ENCODE results near the gene SEPTIN2. TPM values are rescaled to one million over a fixed set of nuclear protein-coding genes. Genes with fewer than 3 reads are reported as not detected.

The SEPTIN2 gene
- total RNA-seq, 1 experiment from 2014 or later: 445 TPM

GRCh38 chr2:241269707-241270520, 45.8 kb upstream of the SEPTIN2 start:
- Mint-ChIP-seq H3K27me3 (ENCODE audit: unreplicated experiment) (no peaks in the 10 kb centered on the region), H3K36me3 (ENCODE audit: insufficient read depth, unreplicated experiment) (peaks cover 68% of the 10 kb centered on the region), H3K9me3 (ENCODE audit: low read depth, unreplicated experiment) (no peaks in the 10 kb centered on the region), H3K27ac (ENCODE audit: unreplicated experiment) (no peak overlapping the region), H3K4me1 (ENCODE audit: low read depth, unreplicated experiment) (peaks cover 45% of the 10 kb centered on the region), H3K4me3 (ENCODE audit: low read depth, unreplicated experiment) (peak overlapping the region; percentile 67)
- CTCF ChIA-PET: no interaction called here
- no TSS peak for BruUV-seq (replicated peaks)
- intact Hi-C loops (cut with micrococcal nuclease; ENCODE audit: unreplicated experiment): no loop called here
- no peak for TF ChIP-seq CTCF (IDR thresholded peaks at IDR 0.05; ENCODE audit: unreplicated experiment)
- DNase-seq: no peak

- intact Hi-C loops (cut with micrococcal nuclease; ENCODE audit: unreplicated experiment): no loop called here
- peak overlapping the region; percentile 67 for H3K4me3 Mint-ChIP-seq (ENCODE audit: low read depth, unreplicated experiment)
- H3K27me3 Mint-ChIP-seq (ENCODE audit: unreplicated experiment): no peaks in the 10 kb centered on the region
- BruUV-seq (replicated peaks): no TSS peak
- no peak for DNase-seq
- peaks cover 66% of the 10 kb centered on the region for H3K36me3 Mint-ChIP-seq (ENCODE audit: insufficient read depth, unreplicated experiment)
- peaks cover 45% of the 10 kb centered on the region for H3K4me1 Mint-ChIP-seq (ENCODE audit: low read depth, unreplicated experiment)
- peak overlapping the region; percentile 66 for H3K27ac Mint-ChIP-seq (ENCODE audit: unreplicated experiment)
- CTCF ChIA-PET: no interaction called here
- H3K9me3 Mint-ChIP-seq (ENCODE audit: low read depth, unreplicated experiment): peaks cover 5% of the 10 kb centered on the region
- no peak for TF ChIP-seq CTCF (IDR thresholded peaks at IDR 0.05; ENCODE audit: unreplicated experiment)
These were observed 45.2 kb upstream of the SEPTIN2 start for GRCh38 chr2:241270531-241270930.

- Mint-ChIP-seq H3K4me1 (ENCODE audit: low read depth, unreplicated experiment) (peaks cover 45% of the 10 kb centered on the region), H3K36me3 (ENCODE audit: insufficient read depth, unreplicated experiment) (peaks cover 61% of the 10 kb centered on the region), H3K27me3 (ENCODE audit: unreplicated experiment) (no peaks in the 10 kb centered on the region)
These were observed 43.9 kb upstream of the SEPTIN2 start for GRCh38 chr2:241271706-241272302.

More at GRCh38 chr2:241271706-241272302, 43.9 kb upstream of the SEPTIN2 start:
- intact Hi-C loops (cut with micrococcal nuclease; ENCODE audit: unreplicated experiment): no loop called here
- Mint-ChIP-seq H3K27ac (ENCODE audit: unreplicated experiment) (peak overlapping the region; percentile 66), H3K9me3 (ENCODE audit: low read depth, unreplicated experiment) (peaks cover 5% of the 10 kb centered on the region), H3K4me3 (ENCODE audit: low read depth, unreplicated experiment) (peak overlapping the region; percentile 67)
- peak; percentile 77 for DNase-seq
- BruUV-seq (replicated peaks): no TSS peak
- CTCF ChIA-PET: no interaction called here
- no peak for TF ChIP-seq CTCF (IDR thresholded peaks at IDR 0.05; ENCODE audit: unreplicated experiment)

All from Calu3 (cell line).